H9 (cell line): ENCODE results near the gene PDE3A. TPM values are rescaled to one million over a fixed set of nuclear protein-coding genes. Genes with fewer than 3 reads are reported as not detected.

Experiments
- DNase-seq: peaks from one replicate; pipeline ENCODE4 v3.0.0-alpha.2; 2017
- H2AFZ ChIP-seq: one replicate; pipeline ENCODE4 v1.6.1; 2013; ENCODE audit warnings: mild to moderate bottlenecking, low read length, control low read depth, moderate library complexity
- H2AK5ac ChIP-seq: 2 replicates; pipeline ENCODE4 v1.6.1; 2013; ENCODE audit warnings: low read length, control low read depth, mixed read lengths; ENCODE audit not compliant: insufficient read length
- H2BK120ac ChIP-seq: one replicate; pipeline ENCODE4 v1.6.1; 2013; ENCODE audit warnings: low read depth, mild to moderate bottlenecking, low read length, control low read depth, inconsistent platforms; ENCODE audit not compliant: poor library complexity, severe bottlenecking
- H2BK12ac ChIP-seq: 2 replicates; pipeline ENCODE4 v1.6.1; 2013; ENCODE audit warnings: low read length, control low read depth, mixed read lengths, low read depth; ENCODE audit not compliant: insufficient read length
- H2BK15ac ChIP-seq: 2 replicates; pipeline ENCODE4 v1.6.1; 2013; ENCODE audit warnings: low read depth, low read length, control low read depth
- H2BK20ac ChIP-seq: one replicate; pipeline ENCODE4 v1.6.1; 2013; ENCODE audit warnings: low read depth, mild to moderate bottlenecking, low read length, control low read depth, inconsistent platforms; ENCODE audit not compliant: poor library complexity, severe bottlenecking
- H2BK5ac ChIP-seq: 2 replicates; pipeline ENCODE4 v1.6.1; 2013; ENCODE audit warnings: low read length, control low read depth, mixed read lengths; ENCODE audit not compliant: insufficient read length
- H3K14ac ChIP-seq: 2 replicates; pipeline ENCODE4 v1.6.1; 2013; ENCODE audit warnings: low read length, control low read depth; ENCODE audit not compliant: insufficient read depth
- H3K18ac ChIP-seq: 2 replicates; pipeline ENCODE4 v1.6.1; 2013; ENCODE audit warnings: low read depth, mild to moderate bottlenecking, mixed read lengths, low read length, control low read depth; ENCODE audit not compliant: insufficient read length
- H3K23ac ChIP-seq: 2 replicates; pipeline ENCODE4 v1.6.1; 2013; ENCODE audit warnings: low read length, control low read depth, mixed read lengths, low read depth; ENCODE audit not compliant: insufficient read length
- H3K23me2 ChIP-seq: 2 replicates; pipeline ENCODE4 v1.6.1; 2013; ENCODE audit warnings: low read depth, mild to moderate bottlenecking, mixed read lengths, low read length, control low read depth; ENCODE audit not compliant: insufficient read length, poor library complexity, severe bottlenecking
- H3K27ac ChIP-seq: 2 replicates; pipeline ENCODE4 v1.5.1; 2013; ENCODE audit warnings: low read length, control low read depth, mixed read lengths, low read depth; ENCODE audit not compliant: insufficient read length
- H3K27me3 ChIP-seq: 2 replicates; pipeline ENCODE4 v1.6.1; 2013; ENCODE audit warnings: low read length, control low read depth, inconsistent platforms; ENCODE audit not compliant: insufficient read depth
- H3K4ac ChIP-seq: 2 replicates; pipeline ENCODE4 v1.6.1; 2013; ENCODE audit warnings: low read depth, mild to moderate bottlenecking, control low read depth, inconsistent platforms, low read length, moderate library complexity
- H3K4me1 ChIP-seq: 2 replicates; pipeline ENCODE4 v1.6.1; 2013; ENCODE audit warnings: low read length, control low read depth, inconsistent platforms; ENCODE audit not compliant: insufficient read depth
- H3K4me2 ChIP-seq: 2 replicates; pipeline ENCODE4 v1.6.1; 2013; ENCODE audit warnings: low read length, control low read depth, mixed read lengths; ENCODE audit not compliant: insufficient read length, insufficient read depth
- H3K56ac ChIP-seq: 2 replicates; pipeline ENCODE4 v1.6.1; 2013; ENCODE audit warnings: low read depth, mild to moderate bottlenecking, mixed read lengths, low read length, control low read depth; ENCODE audit not compliant: insufficient read length
- H3K79me1 ChIP-seq: 2 replicates; pipeline ENCODE4 v1.6.1; 2013; ENCODE audit warnings: low read depth, mild to moderate bottlenecking, moderate library complexity, low read length, control low read depth, inconsistent platforms; ENCODE audit not compliant: insufficient read depth, poor library complexity, severe bottlenecking
- H3K79me2 ChIP-seq: 2 replicates; pipeline ENCODE4 v1.6.1; 2013; ENCODE audit warnings: low read length, control low read depth, inconsistent platforms; ENCODE audit not compliant: insufficient read depth
- H3K9ac ChIP-seq: 2 replicates; pipeline ENCODE4 v1.6.1; 2013; ENCODE audit warnings: low read length, control low read depth, mixed read lengths; ENCODE audit not compliant: insufficient read length; ENCODE audit errors: extremely low read depth
- H3K9me3 ChIP-seq: one replicate; pipeline ENCODE4 v1.6.1; 2013; ENCODE audit warnings: low read depth, low read length, inconsistent platforms; ENCODE audit not compliant: control insufficient read depth
- H3T11ph ChIP-seq: one replicate; pipeline ENCODE4 v1.6.1; 2013; ENCODE audit warnings: mild to moderate bottlenecking, low read length, control low read depth, inconsistent platforms
- H4K20me1 ChIP-seq: one replicate; pipeline ENCODE4 v1.6.1; 2013; ENCODE audit not compliant: control insufficient read depth, insufficient read length, insufficient read depth
- H4K5ac ChIP-seq: 2 replicates; pipeline ENCODE4 v1.6.1; 2013; ENCODE audit warnings: low read depth, mild to moderate bottlenecking, mixed read lengths, low read length, control low read depth; ENCODE audit not compliant: insufficient read length
- H4K8ac ChIP-seq: replicated peaks from 2 replicates; pipeline ENCODE4 v1.6.1; 2013; ENCODE audit warnings: low read length, control low read depth, mixed read lengths, low read depth; ENCODE audit not compliant: insufficient read length
- H4K91ac ChIP-seq: 2 replicates; pipeline ENCODE4 v1.6.1; 2013; ENCODE audit warnings: low read depth, mild to moderate bottlenecking, moderate library complexity, mixed read lengths, low read length, control low read depth; ENCODE audit not compliant: insufficient read length
- H3K27ac Mint-ChIP-seq, 3 experiments: 2 replicates in 2 of 3; 3 replicates in 1 of 3; pipeline ENCODE4 v1.8.0; 2020 to 2021; ENCODE audit warnings: mixed read lengths in 3 of 3, mild to moderate bottlenecking in 1 of 3, moderate library complexity in 1 of 3
- H3K27me3 Mint-ChIP-seq: 2 replicates; pipeline ENCODE4 v1.8.0; 2021; ENCODE audit warnings: low read depth, mild to moderate bottlenecking, moderate library complexity, mixed read lengths
- H3K36me3 Mint-ChIP-seq, 3 experiments: 2 replicates in 2 of 3; 3 replicates in 1 of 3; pipeline ENCODE4 v1.8.0; 2020 to 2021; ENCODE audit warnings: low read depth in 3 of 3, mixed read lengths in 3 of 3; ENCODE audit not compliant: insufficient read depth in 1 of 3
- H3K4me1 Mint-ChIP-seq, 2 experiments: 2 replicates each; pipeline ENCODE4 v1.8.0; 2020; ENCODE audit warnings: mixed read lengths in 2 of 2
- H3K4me3 Mint-ChIP-seq, 2 experiments: 2 replicates in 1 of 2; 3 replicates in 1 of 2; pipeline ENCODE4 v1.8.0; 2020 to 2021; ENCODE audit warnings: mild to moderate bottlenecking in 2 of 2, mixed read lengths in 2 of 2, moderate library complexity in 1 of 2
- H3K9me3 Mint-ChIP-seq, 2 experiments: 2 replicates in 1 of 2; 3 replicates in 1 of 2; pipeline ENCODE4 v1.8.0; 2020; ENCODE audit warnings: mild to moderate bottlenecking in 2 of 2, mixed read lengths in 2 of 2, moderate library complexity in 1 of 2
- CTCF ChIP-seq: fragments of 200-600 bp; sonication (generic); conservative IDR thresholded peaks from 3 replicates; pipeline ENCODE4 v1.8.0; 2021; ENCODE audit warnings: antibody characterized with exemption, mild to moderate bottlenecking
- WGBS: extraction: QIAGEN DNeasy Blood & Tissue Kit; methylation state at CpG from one replicate; pipeline ENCODE4 v1.1.7; 2013; ENCODE audit warnings: missing lambda C conversion rate, low lambda C conversion rate, mixed read lengths; ENCODE audit not compliant: insufficient read length; ENCODE audit errors: extremely low coverage; 5-methylcytosine and 5-hydroxymethylcytosine counted together
- total RNA-seq: library from RNA; stranded (reverse); gene quantifications from 2 replicates; pipeline ENCODE4 v1.2.1, GENCODE V29; 2021

PDE3A gene
- total RNA-seq, 1 experiment from 2014 or later = 3.0 TPM

GRCh38 chr12:20627001-20627588 lies 258.8 kb downstream of the PDE3A start:
- no peak overlapping the region for H3K4ac ChIP-seq
- H3K56ac ChIP-seq = no peak overlapping the region
- H3K4me1 ChIP-seq = peaks cover 9% of the 10 kb centered on the region; the same call in 1 of the 2 replicates
- no peak overlapping the region for H2BK5ac ChIP-seq
- Mint-ChIP-seq H3K27me3 (no peaks in the 10 kb centered on the region), H3K4me1 (peaks cover 27 to 33% of the 10 kb centered on the region in 2 experiments), H3K4me3 (no peak overlapping the region), H3K27ac (peak overlapping the region in 2 of 3 experiments; percentile 7 to 11; a peak in 4 of 7 replicates), H3K36me3 (no peaks in the 10 kb centered on the region), H3K9me3 (no peaks in the 10 kb centered on the region)
- no peak overlapping the region for H3K27ac ChIP-seq
- no peaks in the 10 kb centered on the region for H4K20me1 ChIP-seq
- H4K8ac ChIP-seq = no peak overlapping the region
- H3K9me3 ChIP-seq = no peaks in the 10 kb centered on the region
- H2BK120ac ChIP-seq = no peak overlapping the region
- H3K79me1 ChIP-seq = no peaks in the 10 kb centered on the region
- H3K18ac ChIP-seq = no peak overlapping the region
- H2BK15ac ChIP-seq = no peak overlapping the region
- TF ChIP-seq CTCF = no peak
- no peak overlapping the region for H4K91ac ChIP-seq
- no peak overlapping the region for H3K23ac ChIP-seq
- H3K79me2 ChIP-seq = no peaks in the 10 kb centered on the region
- H4K5ac ChIP-seq = no peak overlapping the region
- H2AFZ ChIP-seq = no peak overlapping the region
- no peak overlapping the region for H3K4me2 ChIP-seq
- no peak overlapping the region for H2BK20ac ChIP-seq
- H2BK12ac ChIP-seq = no peak overlapping the region
- DNase-seq = no peak
- no peak overlapping the region for H3K14ac ChIP-seq
- no peak overlapping the region for H3T11ph ChIP-seq
- H3K9ac ChIP-seq = no peak overlapping the region
- WGBS = no CpG with 5 or more reads among the region's 1 CpG
- no peak overlapping the region for H2AK5ac ChIP-seq
- H3K23me2 ChIP-seq = no peaks in the 10 kb centered on the region
- H3K27me3 ChIP-seq = no peaks in the 10 kb centered on the region
